ENCODE results near the gene ABCF2. TPM values are rescaled to one million over a fixed set of nuclear protein-coding genes. Genes with fewer than 3 reads are reported as not detected.

ABCF2 gene
- total RNA-seq, 6 donors from 2014 or later: 19.8 to 48.2 (median 28.6) TPM

DNA sequence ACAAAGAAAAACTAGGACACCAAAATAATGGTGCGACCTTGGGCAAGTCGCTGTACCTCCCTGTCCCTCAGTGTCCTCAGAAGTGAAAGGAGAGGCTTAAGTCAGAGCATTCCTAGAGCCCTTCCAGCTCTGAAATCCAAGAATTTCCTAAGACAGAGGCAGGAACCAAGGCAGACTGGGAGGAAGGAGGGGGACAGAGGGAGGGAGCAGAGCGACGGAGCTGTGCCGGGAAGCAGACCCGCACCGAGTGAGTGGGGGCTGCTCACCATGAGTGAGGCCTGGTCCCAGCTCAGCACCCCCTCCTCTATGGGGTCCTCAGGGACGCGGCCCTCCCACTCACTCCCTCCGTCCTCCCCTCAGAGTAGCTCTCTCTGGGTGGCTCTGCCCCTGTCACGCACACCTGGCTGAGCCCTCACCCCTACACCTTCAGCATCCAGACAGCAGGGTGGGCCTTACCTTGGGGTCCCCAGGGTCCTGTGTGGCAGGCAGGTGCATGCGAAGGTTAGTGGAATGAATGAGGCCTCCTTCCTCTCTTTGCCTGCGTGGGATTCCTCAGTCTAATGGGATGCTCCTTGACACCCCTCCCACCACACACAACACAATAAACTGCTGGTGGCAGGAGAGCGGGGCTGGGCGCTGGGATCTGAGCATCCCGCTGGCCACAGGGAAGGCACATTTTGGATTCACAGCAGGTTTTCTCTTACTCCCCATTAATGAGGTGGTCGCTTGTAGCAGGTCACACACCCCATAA is 26.1 kb upstream of the ABCF2 start:
- H3K9me3 ChIP-seq: no peaks in the 10 kb centered on the region
- no peaks in the 10 kb centered on the region for H3K27me3 ChIP-seq
- peak overlapping the region in 1 of 4 donors; percentile 83 for H3K27ac ChIP-seq
- no peak for DNase-seq
- no peak for ATAC-seq (ENCODE audit: low FRiP score in 2 of 2)
- H3K4me3 ChIP-seq: peak overlapping the region in 1 of 4 donors; percentile 64
- TF ChIP-seq POLR2AphosphoS5 (IDR thresholded peaks at IDR 0.05) (no peak), POLR2A (IDR thresholded peaks at IDR 0.05) (no peak), EP300 (IDR thresholded peaks at IDR 0.05) (no peak)
- TF ChIP-seq, protein P1, sequence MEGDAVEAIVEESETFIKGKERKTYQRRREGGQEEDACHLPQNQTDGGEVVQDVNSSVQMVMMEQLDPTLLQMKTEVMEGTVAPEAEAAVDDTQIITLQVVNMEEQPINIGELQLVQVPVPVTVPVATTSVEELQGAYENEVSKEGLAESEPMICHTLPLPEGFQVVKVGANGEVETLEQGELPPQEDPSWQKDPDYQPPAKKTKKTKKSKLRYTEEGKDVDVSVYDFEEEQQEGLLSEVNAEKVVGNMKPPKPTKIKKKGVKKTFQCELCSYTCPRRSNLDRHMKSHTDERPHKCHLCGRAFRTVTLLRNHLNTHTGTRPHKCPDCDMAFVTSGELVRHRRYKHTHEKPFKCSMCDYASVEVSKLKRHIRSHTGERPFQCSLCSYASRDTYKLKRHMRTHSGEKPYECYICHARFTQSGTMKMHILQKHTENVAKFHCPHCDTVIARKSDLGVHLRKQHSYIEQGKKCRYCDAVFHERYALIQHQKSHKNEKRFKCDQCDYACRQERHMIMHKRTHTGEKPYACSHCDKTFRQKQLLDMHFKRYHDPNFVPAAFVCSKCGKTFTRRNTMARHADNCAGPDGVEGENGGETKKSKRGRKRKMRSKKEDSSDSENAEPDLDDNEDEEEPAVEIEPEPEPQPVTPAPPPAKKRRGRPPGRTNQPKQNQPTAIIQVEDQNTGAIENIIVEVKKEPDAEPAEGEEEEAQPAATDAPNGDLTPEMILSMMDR (IDR thresholded peaks at IDR 0.05): no peak
- WGBS, 2 donors: 63 to 77% methylated on average over 15 to 17 of the region's 17 CpGs
- H3K36me3 ChIP-seq: no peaks in the 10 kb centered on the region
- H3K4me1 ChIP-seq: peaks cover 21 to 46% (median 31%) of the 10 kb centered on the region in 4 donors

DNA sequence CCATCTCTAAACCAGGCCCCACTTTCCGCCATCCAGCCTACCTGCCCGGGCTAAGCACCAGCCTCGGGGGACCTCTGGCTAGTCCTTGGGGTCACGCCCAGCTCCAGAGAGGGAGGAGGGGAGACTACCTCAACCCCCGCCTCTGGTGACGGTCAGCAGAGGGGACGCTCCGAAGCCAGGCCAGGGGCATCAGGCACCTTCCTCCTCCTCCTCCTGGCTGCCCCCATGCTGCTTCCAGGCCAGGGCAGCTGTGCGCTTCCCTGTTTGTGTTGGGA is 25.5 kb upstream of the ABCF2 start:
- Histone ChIP-seq H3K4me3 (peak overlapping the region in 3 of 4 donors; percentile 54 to 65 (median 64)), H3K27ac (peak overlapping the region; percentile 52 to 87 (median 82)), H3K27me3 (no peaks in the 10 kb centered on the region), H3K9me3 (no peaks in the 10 kb centered on the region), H3K36me3 (no peaks in the 10 kb centered on the region), H3K4me1 (peaks cover 26 to 52% (median 38%) of the 10 kb centered on the region in 4 donors)
- WGBS, 2 donors: 36 to 49% methylated on average over 7 to 9 of the region's 9 CpGs
- ATAC-seq (ENCODE audit: low FRiP score in 2 of 2) (no peak), DNase-seq (no peak)
- TF ChIP-seq, protein P1 (IDR thresholded peaks at IDR 0.05): no peak
- TF ChIP-seq POLR2AphosphoS5 (IDR thresholded peaks at IDR 0.05) (no peak), EP300 (IDR thresholded peaks at IDR 0.05) (no peak), POLR2A (IDR thresholded peaks at IDR 0.05) (no peak)

DNA sequence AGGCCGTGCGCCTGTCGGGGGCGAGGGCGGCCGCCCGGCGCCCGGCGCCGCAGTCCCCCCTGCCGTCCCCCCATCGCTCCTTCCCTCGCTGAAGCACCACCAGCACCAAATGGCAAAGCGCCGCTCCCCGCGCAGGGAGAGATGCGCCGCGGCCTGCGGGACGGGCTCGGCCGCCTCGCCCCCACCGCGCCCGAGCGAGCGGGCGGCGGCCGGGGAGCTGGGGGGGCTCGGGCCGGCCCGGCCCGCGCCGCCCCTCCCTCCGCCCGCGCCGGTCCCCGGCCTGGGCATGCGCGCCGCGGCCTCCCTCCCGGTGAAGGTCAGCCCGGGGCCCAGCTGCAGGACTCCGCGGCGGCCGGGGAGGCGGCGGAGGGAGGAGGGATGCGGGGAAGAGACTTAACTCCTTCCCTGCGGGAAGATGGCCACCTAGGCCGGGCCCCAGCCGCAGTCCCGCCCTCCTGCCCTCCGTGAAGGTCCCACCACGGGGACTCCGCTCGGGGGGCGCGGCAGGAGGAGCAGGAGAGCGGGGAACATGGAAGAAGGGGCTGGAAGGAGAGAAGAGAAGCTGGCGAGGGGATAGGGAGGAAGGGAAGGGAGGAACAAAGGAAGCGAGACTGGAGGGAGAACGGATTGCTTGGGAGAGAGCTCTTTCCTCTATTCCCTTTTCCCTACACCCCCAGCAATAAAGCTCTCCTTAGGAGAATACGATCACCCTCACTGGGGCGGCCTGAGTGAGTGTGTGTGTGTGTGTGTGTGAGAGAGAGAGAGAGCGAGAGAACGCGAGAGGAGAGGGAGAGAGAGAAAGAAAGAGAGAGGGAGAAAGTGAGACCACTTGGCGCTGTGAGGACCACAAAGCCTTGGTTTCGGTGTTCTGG is 24.9 kb upstream of the ABCF2 start:
- ATAC-seq (ENCODE audit: low FRiP score in 2 of 2) (peak; percentile 32 to 71), DNase-seq (peak in 1 of 2 donors; percentile 94)
- Histone ChIP-seq H3K4me3 (peak overlapping the region; percentile 43 to 65 (median 59)), H3K36me3 (no peaks in the 10 kb centered on the region), H3K4me1 (peaks cover 29 to 58% (median 43%) of the 10 kb centered on the region in 4 donors), H3K9me3 (no peaks in the 10 kb centered on the region), H3K27ac (peak overlapping the region; percentile 63 to 87 (median 82)), H3K27me3 (no peaks in the 10 kb centered on the region)
- TF ChIP-seq, protein P1 (IDR thresholded peaks at IDR 0.05): no peak
- peak in 1 of 4 donors; percentile 23 for TF ChIP-seq POLR2A (IDR thresholded peaks at IDR 0.05)
- 6% methylated on average over 34 to 46 of the region's 79 CpGs for WGBS, 2 donors

DNA sequence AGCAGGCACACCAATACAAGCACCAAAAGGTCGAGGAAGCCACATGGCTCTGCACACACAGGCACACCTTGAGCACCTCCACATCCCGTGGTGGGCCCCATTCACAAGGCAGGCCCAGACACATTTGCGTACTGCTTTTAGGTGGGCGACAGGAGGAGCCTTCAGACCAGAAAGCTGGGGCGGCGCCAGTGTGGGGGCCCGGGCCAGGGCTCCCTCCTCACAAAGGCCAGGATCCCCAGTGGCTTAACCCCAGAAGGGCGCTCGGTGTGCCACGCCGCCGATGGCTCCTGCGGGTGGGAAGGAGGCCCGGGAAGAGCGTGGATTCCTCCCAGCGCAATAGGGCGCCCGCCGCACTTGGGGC is 24.3 kb upstream of the ABCF2 start:
- peak overlapping the region in 3 of 4 donors; percentile 54 to 65 (median 64) for H3K4me3 ChIP-seq
- no peaks in the 10 kb centered on the region for H3K27me3 ChIP-seq
- no peak for DNase-seq
- peak overlapping the region; percentile 63 to 83 (median 78) for H3K27ac ChIP-seq
- no peaks in the 10 kb centered on the region for H3K9me3 ChIP-seq
- peaks cover 32 to 63% (median 47%) of the 10 kb centered on the region in 4 donors for H3K4me1 ChIP-seq
- 10 to 14% methylated on average over 1 to 18 of the region's 19 CpGs for WGBS, 2 donors
- no peaks in the 10 kb centered on the region for H3K36me3 ChIP-seq
- TF ChIP-seq, protein P1 (IDR thresholded peaks at IDR 0.05): no peak
- TF ChIP-seq POLR2A (IDR thresholded peaks at IDR 0.05): peak in 1 of 4 donors; percentile 20
- no peak for ATAC-seq (ENCODE audit: low FRiP score in 2 of 2)

Measured in upper lobe of left lung (tissue), 6 donors.